ENCODE measurements around the gene CAMTA1. TPM values are rescaled to one million over a fixed set of nuclear protein-coding genes. Genes with fewer than 3 reads are reported as not detected.

Gene CAMTA1
- total RNA-seq, 1 experiment from 2014 or later: 60.0 TPM

DNA sequence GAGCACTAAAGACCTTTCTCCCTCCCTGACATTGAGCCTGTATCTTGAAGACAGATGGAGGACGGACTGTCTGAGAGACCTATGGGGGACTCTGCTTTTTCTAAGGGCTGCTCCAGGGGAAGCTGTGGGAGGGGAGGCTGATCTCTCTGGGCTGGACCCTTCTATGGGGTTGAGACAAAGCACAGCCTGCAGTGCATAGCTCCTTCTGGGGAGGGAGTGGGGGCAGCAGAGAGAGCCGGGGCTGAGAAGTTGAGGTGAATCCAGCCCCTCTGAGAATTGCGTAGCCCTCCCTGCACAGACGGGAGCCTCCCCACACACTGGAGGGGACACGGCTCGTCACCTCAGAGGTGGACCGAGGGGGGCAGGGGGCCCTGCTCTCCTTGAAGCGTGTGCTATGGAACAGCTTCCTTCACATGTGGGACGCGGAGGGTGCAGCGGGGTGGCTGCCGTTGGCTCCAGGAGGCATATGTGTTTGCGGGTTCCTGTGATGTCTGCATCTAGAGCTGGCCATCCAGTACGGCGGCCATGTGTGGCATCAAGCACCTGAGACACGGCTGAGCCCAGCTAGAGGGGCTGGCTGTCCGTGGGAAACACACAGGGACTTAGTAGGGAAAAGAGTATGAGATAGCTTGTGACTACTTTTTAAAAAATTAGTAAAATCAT lies 299.1 kb downstream of the CAMTA1 start:
- POLR2A ChIA-PET: no interaction called here
- H3K27me3 Mint-ChIP-seq (ENCODE audit: insufficient read depth, unreplicated experiment): peaks cover 16% of the 10 kb centered on the region
- Histone ChIP-seq H3K27me3 (replicated peaks; ENCODE audit: control insufficient read depth, insufficient read depth, low read length) (no peaks in the 10 kb centered on the region), H3K9me3 (no peaks in the 10 kb centered on the region), H3K36me3 (ENCODE audit: control insufficient read depth, insufficient read depth, low read length) (no peaks in the 10 kb centered on the region), H3K4me3 (ENCODE audit: low read depth, low read length) (no peak overlapping the region), H3K4me1 (no peaks in the 10 kb centered on the region)
- intact Hi-C loops (cut with micrococcal nuclease; ENCODE audit: unreplicated experiment): no loop called here
- TF ChIP-seq, protein P1, sequence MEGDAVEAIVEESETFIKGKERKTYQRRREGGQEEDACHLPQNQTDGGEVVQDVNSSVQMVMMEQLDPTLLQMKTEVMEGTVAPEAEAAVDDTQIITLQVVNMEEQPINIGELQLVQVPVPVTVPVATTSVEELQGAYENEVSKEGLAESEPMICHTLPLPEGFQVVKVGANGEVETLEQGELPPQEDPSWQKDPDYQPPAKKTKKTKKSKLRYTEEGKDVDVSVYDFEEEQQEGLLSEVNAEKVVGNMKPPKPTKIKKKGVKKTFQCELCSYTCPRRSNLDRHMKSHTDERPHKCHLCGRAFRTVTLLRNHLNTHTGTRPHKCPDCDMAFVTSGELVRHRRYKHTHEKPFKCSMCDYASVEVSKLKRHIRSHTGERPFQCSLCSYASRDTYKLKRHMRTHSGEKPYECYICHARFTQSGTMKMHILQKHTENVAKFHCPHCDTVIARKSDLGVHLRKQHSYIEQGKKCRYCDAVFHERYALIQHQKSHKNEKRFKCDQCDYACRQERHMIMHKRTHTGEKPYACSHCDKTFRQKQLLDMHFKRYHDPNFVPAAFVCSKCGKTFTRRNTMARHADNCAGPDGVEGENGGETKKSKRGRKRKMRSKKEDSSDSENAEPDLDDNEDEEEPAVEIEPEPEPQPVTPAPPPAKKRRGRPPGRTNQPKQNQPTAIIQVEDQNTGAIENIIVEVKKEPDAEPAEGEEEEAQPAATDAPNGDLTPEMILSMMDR (IDR thresholded peaks at IDR 0.05; ENCODE audit: insufficient read depth in 1 of 2, low read depth in 1 of 2, low read length in 1 of 2, severe bottlenecking in 1 of 2, unreplicated experiment in 1 of 2): no peak
- no peaks in the 10 kb centered on the region for H3K36me3 Mint-ChIP-seq (ENCODE audit: insufficient read depth, unreplicated experiment)
- no peaks in the 10 kb centered on the region for H3K4me1 Mint-ChIP-seq (ENCODE audit: low read depth, unreplicated experiment)
- CTCF ChIA-PET: no interaction called here
- no peak for DNase-seq
- H3K27ac Mint-ChIP-seq (ENCODE audit: unreplicated experiment): no peak overlapping the region
- H3K9me3 Mint-ChIP-seq (ENCODE audit: unreplicated experiment): no peaks in the 10 kb centered on the region
- no TSS peak for BruUV-seq (replicated peaks)
- H3K4me3 Mint-ChIP-seq (ENCODE audit: unreplicated experiment): no peak overlapping the region

DNA sequence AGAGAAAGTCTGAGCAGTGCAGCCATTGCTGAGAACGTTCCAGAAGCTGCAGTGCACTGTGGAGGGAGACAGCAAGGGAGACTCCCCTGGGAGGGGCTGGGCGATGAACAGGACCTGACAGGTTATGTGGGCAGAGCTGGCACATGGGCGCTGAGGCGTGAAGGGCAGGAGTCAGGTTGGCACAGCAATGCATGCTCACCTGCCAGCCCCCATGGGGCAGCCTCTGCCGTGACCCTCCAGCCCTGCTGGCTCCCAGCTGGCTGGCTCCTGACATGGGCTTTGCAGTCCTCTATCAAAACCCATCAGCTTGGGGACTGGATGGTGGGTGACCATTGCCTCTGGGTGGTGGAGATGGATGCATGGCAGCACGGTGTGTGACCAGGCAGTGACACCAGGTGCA lies 300.3 kb downstream of the CAMTA1 start:
- H3K4me3 Mint-ChIP-seq (ENCODE audit: unreplicated experiment): no peak overlapping the region
- intact Hi-C loops (cut with micrococcal nuclease; ENCODE audit: unreplicated experiment): no loop called here
- H3K9me3 Mint-ChIP-seq (ENCODE audit: unreplicated experiment): no peaks in the 10 kb centered on the region
- no peaks in the 10 kb centered on the region for H3K27me3 ChIP-seq (replicated peaks; ENCODE audit: control insufficient read depth, insufficient read depth, low read length)
- DNase-seq: no peak
- ChIA-PET POLR2A (no interaction called here), CTCF (no interaction called here)
- no peaks in the 10 kb centered on the region for H3K36me3 Mint-ChIP-seq (ENCODE audit: insufficient read depth, unreplicated experiment)
- no peaks in the 10 kb centered on the region for H3K4me1 Mint-ChIP-seq (ENCODE audit: low read depth, unreplicated experiment)
- no peaks in the 10 kb centered on the region for H3K9me3 ChIP-seq
- H3K36me3 ChIP-seq (ENCODE audit: control insufficient read depth, insufficient read depth, low read length): no peaks in the 10 kb centered on the region
- no peaks in the 10 kb centered on the region for H3K4me1 ChIP-seq
- H3K27me3 Mint-ChIP-seq (ENCODE audit: insufficient read depth, unreplicated experiment): peaks cover 16% of the 10 kb centered on the region
- no peak overlapping the region for H3K27ac Mint-ChIP-seq (ENCODE audit: unreplicated experiment)
- no peak overlapping the region for H3K4me3 ChIP-seq (ENCODE audit: low read depth, low read length)
- no TSS peak for BruUV-seq (replicated peaks)
- TF ChIP-seq, protein P1 (IDR thresholded peaks at IDR 0.05; ENCODE audit: insufficient read depth in 1 of 2, low read depth in 1 of 2, low read length in 1 of 2, severe bottlenecking in 1 of 2, unreplicated experiment in 1 of 2): no peak

DNA sequence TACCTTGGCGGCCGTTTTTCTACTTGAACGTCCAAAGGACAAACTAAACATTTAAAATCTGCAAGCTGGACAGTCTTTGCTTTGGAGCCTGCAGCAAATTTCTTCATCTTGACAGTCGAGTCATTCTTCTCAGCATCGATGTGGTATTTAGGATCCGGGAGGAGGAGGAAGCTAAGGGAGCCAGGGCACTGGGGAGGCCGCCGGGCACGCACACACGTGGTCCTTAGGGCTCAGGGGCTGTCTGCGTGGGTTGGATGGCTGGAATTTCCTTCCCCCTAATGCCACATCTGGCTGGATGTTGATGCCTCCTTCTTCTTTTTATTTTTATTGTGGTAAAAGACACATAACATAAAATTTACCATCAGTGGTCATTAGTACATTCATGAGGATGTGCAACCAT lies 300.9 kb downstream of the CAMTA1 start:
- H3K9me3 ChIP-seq: no peaks in the 10 kb centered on the region
- H3K36me3 Mint-ChIP-seq (ENCODE audit: insufficient read depth, unreplicated experiment): no peaks in the 10 kb centered on the region
- DNase-seq: no peak

More for the DNA sequence above, 300.9 kb downstream of the CAMTA1 start:
- TF ChIP-seq, protein P1 (IDR thresholded peaks at IDR 0.05; ENCODE audit: insufficient read depth in 1 of 2, low read depth in 1 of 2, low read length in 1 of 2, severe bottlenecking in 1 of 2, unreplicated experiment in 1 of 2): no peak
- no peaks in the 10 kb centered on the region for H3K4me1 Mint-ChIP-seq (ENCODE audit: low read depth, unreplicated experiment)
- ChIA-PET POLR2A (no interaction called here), CTCF (no interaction called here)
- BruUV-seq (replicated peaks): no TSS peak
- no peak overlapping the region for H3K27ac Mint-ChIP-seq (ENCODE audit: unreplicated experiment)
- no peak overlapping the region for H3K4me3 Mint-ChIP-seq (ENCODE audit: unreplicated experiment)
- Histone ChIP-seq H3K27me3 (replicated peaks; ENCODE audit: control insufficient read depth, insufficient read depth, low read length) (no peaks in the 10 kb centered on the region), H3K36me3 (ENCODE audit: control insufficient read depth, insufficient read depth, low read length) (no peaks in the 10 kb centered on the region), H3K4me1 (no peaks in the 10 kb centered on the region), H3K4me3 (ENCODE audit: low read depth, low read length) (no peak overlapping the region)
- no peaks in the 10 kb centered on the region for H3K9me3 Mint-ChIP-seq (ENCODE audit: unreplicated experiment)
- intact Hi-C loops (cut with micrococcal nuclease; ENCODE audit: unreplicated experiment): no loop called here
- peaks cover 14% of the 10 kb centered on the region for H3K27me3 Mint-ChIP-seq (ENCODE audit: insufficient read depth, unreplicated experiment)
